Measurements from ENCODE around the gene CMC2. TPM values are rescaled to one million over a fixed set of nuclear protein-coding genes. Genes with fewer than 3 reads are reported as not detected.
A peak's percentile ranks its signal among the peaks of the same experiment; 100 is the strongest.

CMC2 gene
- total and polyA plus RNA-seq, 9 of the 15 experiments (the other 6 are each of a cell fraction or from before 2014, with no cell fraction given), result 122 to 501 (median 172) TPM

DNA sequence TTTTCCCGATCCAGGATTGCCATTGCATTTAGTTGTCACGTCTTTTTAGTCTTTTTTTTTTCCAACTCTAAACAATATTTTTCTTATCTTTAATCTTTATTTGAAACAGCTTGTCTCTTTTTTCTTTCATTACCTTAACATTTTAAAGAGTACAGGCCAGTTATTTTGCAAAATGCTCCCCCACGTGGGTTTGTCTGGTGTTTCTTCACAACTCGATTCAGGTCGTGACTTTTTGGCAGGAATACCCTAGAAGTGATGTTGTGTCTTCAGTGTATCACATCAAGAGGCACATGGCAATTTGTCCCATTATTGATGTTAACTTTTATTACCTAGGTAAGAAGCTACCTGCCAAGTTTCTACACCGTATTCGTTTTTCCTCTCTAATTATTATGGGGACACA lies 17.9 kb downstream of the CMC2 start:
- in situ Hi-C loops (cut with MboI), result no loop called here
- peaks cover 77% of the 10 kb centered on the region for H3K79me2 ChIP-seq (ENCODE audit: control insufficient read depth, insufficient read depth, low read length)

More for the DNA sequence above, 17.9 kb downstream of the CMC2 start:
- CTCF ChIA-PET (ENCODE audit: low intra/inter-chr PET ratio), result no interaction called here
- Histone ChIP-seq H2AFZ (ENCODE audit: low read depth, low read length) (no peak overlapping the region), H3K9ac (ENCODE audit: insufficient read depth in 1 of 2, low read depth in 2 of 2, low read length in 2 of 2) (no peak overlapping the region), H3K36me3 (ENCODE audit: control insufficient read depth, insufficient read depth, low read length) (peaks cover 25% of the 10 kb centered on the region), H3K9me1 (ENCODE audit: control insufficient read depth, insufficient read depth, low read length) (no peaks in the 10 kb centered on the region), H4K20me1 (replicated peaks; ENCODE audit: control insufficient read depth, insufficient read depth, low read length) (peaks cover 19% of the 10 kb centered on the region), H3K9me3 (replicated peaks; ENCODE audit: control insufficient read depth, insufficient read depth, low read depth, low read length) (no peaks in the 10 kb centered on the region), H3K4me3 (no peak overlapping the region), H3K4me2 (ENCODE audit: insufficient read depth, low read length) (no peak overlapping the region), H3K27me3 (ENCODE audit: control insufficient read depth in 2 of 2, insufficient read depth in 2 of 2, low read length in 2 of 2) (no peaks in the 10 kb centered on the region), H3K27ac (ENCODE audit: extremely low read depth, low read depth, low read length) (no peak overlapping the region), H3K4me1 (replicated peaks in 1 of 2; ENCODE audit: control insufficient read depth in 2 of 2, insufficient read depth in 2 of 2, low read length in 2 of 2) (peaks cover 0 to 8% of the 10 kb centered on the region in 2 experiments; a peak in 1 of 5 replicates)
- TF ChIP-seq TCFL5 (CRISPR knock-in tag; conservative IDR thresholded peaks at IDR 0.05), result no peak
- peak; percentile 8 for TF ChIP-seq CTCFL (IDR thresholded peaks at IDR 0.05; ENCODE audit: borderline replicate concordance, insufficient read depth, low read depth, low read length, poor library complexity, severe bottlenecking)
- TF ChIP-seq, protein P1, sequence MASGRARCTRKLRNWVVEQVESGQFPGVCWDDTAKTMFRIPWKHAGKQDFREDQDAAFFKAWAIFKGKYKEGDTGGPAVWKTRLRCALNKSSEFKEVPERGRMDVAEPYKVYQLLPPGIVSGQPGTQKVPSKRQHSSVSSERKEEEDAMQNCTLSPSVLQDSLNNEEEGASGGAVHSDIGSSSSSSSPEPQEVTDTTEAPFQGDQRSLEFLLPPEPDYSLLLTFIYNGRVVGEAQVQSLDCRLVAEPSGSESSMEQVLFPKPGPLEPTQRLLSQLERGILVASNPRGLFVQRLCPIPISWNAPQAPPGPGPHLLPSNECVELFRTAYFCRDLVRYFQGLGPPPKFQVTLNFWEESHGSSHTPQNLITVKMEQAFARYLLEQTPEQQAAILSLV (tag; IDR thresholded peaks at IDR 0.05), result no peak
- no peak for TF ChIP-seq ZNF586 (CRISPR knock-in tag; conservative IDR thresholded peaks at IDR 0.05)
- no peak for TF ChIP-seq ZNF253 (CRISPR knock-in tag; conservative IDR thresholded peaks at IDR 0.05)
- TF ChIP-seq RERE (CRISPR knock-in tag; IDR thresholded peaks at IDR 0.05; ENCODE audit: borderline replicate concordance), result no peak
- DNase-seq (ENCODE audit: extremely low read depth in 1 of 4, low spot score in 3 of 4) (no peak), ATAC-seq (no peak), FAIRE-seq (no peak)
- POLR2A ChIA-PET, result interaction anchor here (0.7 to 1.4 kb wide), 4 partner anchors 10 to 18 kb away, joined by 3 to 5 read pairs (median 3); partner anchors contain the start of genes CENPN and CMC2
- WGBS (ENCODE audit: insufficient coverage, low coverage, missing lambda C conversion rate), result 60% methylated on average over 7 of the region's 7 CpGs
- intact Hi-C loops (cut with micrococcal nuclease), result no loop called here
- BruUV-seq (replicated peaks), result no TSS peak
